SK-N-MC (cell line): ENCODE data around the gene ELF2.
A peak's percentile ranks its signal among the peaks of the same experiment; 100 is the strongest.
"Not testable (repeated sequence)": the region's sequence is repeated elsewhere in the genome, so short reads cannot be mapped to it uniquely, and the experiment has no call there.

Experiments used
- DNase-seq: peaks from one replicate; pipeline ENCODE4 v3.0.0-alpha.2; 2011; ENCODE audit warnings: low read depth, low spot score
- H3K27ac ChIP-seq: fragments of 200-600 bp; sonication (generic); 2 replicates; pipeline ENCODE4 v1.5.1; 2016; ENCODE audit warnings: mixed run types
- H3K36me3 ChIP-seq: fragments of 200-600 bp; sonication (generic); 2 replicates; pipeline ENCODE4 v1.6.1; 2017; ENCODE audit warnings: antibody characterized with exemption, low read length, mixed read lengths; ENCODE audit not compliant: insufficient read depth
- H3K4me3 ChIP-seq: fragments of 200-600 bp; sonication (generic); 2 replicates; pipeline ENCODE4 v1.5.1; 2016
- H3K9ac ChIP-seq: fragments of 200-600 bp; sonication (generic); 2 replicates; pipeline ENCODE4 v1.8.0; 2017; ENCODE audit warnings: mixed run types, mixed read lengths; ENCODE audit not compliant: insufficient read length
- H3K9me3 ChIP-seq: fragments of 200-600 bp; sonication (generic); 2 replicates; pipeline ENCODE4 v1.6.1; 2017; ENCODE audit warnings: low read depth, mild to moderate bottlenecking, antibody characterized with exemption, low read length, moderate library complexity, mixed read lengths
- EZH2 ChIP-seq: fragments of 200-600 bp; sonication (generic); IDR thresholded peaks from one replicate; pipeline ENCODE4 v1.6.1; 2017; ENCODE audit warnings: antibody characterized with exemption
- FOXP2 ChIP-seq: optimal IDR thresholded peaks from 2 replicates; pipeline ENCODE3; 2011; ENCODE audit warnings: mild to moderate bottlenecking, moderate library complexity; ENCODE audit not compliant: insufficient read depth; ENCODE audit errors: extremely low read length, control extremely low read depth
- POLR2AphosphoS5 ChIP-seq: IDR thresholded peaks from 2 replicates; pipeline ENCODE4 v1.6.1; 2012; ENCODE audit warnings: mild to moderate bottlenecking, low read depth, low read length, borderline replicate concordance

Gene ELF2

DNA sequence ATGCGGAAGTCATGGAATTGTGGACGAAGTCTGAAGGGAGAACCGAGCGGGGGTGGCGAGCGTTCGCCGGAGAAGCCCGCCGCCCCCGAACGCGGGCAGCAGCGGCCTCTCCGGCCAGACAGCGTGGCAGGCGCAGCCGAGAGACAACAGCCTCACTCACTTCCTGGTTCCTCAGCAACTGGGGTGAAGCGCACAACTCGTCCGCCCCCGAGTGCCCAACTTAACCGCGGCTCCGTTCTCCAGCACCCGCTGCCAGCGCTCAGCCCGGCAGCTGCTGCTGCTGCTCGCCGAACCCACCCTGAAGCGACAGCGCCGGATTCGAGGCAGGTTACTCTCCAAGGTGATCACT, 93.4 kb downstream of the ELF2 start:
- H3K36me3 ChIP-seq: peaks cover 6% of the 10 kb centered on the region; the same call in 1 of the 2 replicates
- H3K4me3 ChIP-seq: peak overlapping the region; percentile 80
- no peak for DNase-seq
- H3K9ac ChIP-seq: peak overlapping the region; percentile 79
- peak overlapping the region; percentile 93 for H3K27ac ChIP-seq
- no peaks in the 10 kb centered on the region for H3K9me3 ChIP-seq
- TF ChIP-seq EZH2: no peak
- TF ChIP-seq POLR2AphosphoS5: no peak
- no peak for TF ChIP-seq FOXP2

DNA sequence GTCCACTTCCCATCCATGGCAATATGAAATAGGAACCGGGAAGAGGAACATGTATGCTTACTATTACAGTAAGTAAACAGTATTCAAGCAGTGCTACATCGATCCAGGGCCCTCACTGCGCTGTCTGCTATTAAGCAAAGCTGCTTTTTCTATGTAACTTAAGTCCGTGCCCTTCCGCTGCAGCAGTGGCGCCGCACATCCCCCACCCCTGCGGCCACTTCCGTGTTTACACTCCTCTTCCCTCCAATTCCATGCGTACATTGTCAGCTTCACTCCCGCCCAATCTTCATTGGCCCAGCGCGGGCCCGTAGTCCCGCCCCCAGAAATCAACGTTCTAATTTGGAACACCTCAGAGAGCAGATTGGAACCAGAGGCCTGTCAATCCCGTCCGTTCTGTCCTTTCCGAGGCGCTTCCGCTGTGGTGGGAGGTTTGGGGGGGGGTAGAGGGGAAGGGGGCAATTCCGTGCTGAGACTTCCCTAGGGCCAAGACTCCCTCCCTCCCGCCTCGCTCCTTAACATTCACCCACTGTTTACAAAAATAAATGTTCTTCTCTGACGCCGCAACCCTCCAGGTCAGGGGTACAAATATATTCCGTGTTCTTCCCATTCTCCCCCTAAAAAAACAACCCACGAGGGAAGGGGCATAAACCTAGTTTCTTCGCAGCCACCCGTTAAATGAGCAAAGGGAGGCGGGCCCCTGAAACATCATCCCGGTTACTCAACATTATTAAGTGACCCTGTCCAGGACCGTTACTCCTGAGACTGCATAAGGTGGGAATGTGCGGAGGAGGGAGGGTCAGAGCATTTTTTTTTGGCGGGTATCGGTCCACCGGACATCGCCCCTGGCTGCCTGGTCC, 94.0 kb downstream of the ELF2 start:
- Histone ChIP-seq H3K4me3 (peak overlapping the region; percentile 80), H3K36me3 (peaks cover 6% of the 10 kb centered on the region; the same call in 1 of the 2 replicates), H3K9me3 (no peaks in the 10 kb centered on the region), H3K27ac (peak overlapping the region; percentile 93), H3K9ac (peak overlapping the region; percentile 90)
- DNase-seq: peak; percentile 95
- peak; percentile 42 for TF ChIP-seq POLR2AphosphoS5
- TF ChIP-seq EZH2: no peak
- TF ChIP-seq FOXP2: peak; percentile 83

DNA sequence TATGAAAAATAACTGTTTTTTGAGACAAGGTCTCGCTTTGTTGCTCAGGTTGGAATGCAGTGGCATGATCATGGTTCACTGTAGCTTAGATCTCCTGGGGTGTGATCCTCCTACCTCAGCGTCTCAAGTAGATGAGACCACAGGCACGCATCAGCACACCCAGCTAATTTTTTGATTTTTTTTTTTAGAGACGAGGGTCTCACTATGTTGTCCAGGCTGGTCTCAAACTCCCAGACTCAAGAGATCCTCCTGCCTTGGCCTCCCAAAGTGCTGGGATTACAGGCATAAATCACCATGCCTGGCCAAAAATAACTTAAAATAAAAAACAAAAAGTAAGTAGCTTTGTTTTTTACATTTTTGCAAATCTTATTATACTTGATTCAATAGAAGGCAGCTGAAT, 98.1 kb downstream of the ELF2 start:
- DNase-seq: no peak
- H3K36me3 ChIP-seq: peaks cover 10% of the 10 kb centered on the region

DNA sequence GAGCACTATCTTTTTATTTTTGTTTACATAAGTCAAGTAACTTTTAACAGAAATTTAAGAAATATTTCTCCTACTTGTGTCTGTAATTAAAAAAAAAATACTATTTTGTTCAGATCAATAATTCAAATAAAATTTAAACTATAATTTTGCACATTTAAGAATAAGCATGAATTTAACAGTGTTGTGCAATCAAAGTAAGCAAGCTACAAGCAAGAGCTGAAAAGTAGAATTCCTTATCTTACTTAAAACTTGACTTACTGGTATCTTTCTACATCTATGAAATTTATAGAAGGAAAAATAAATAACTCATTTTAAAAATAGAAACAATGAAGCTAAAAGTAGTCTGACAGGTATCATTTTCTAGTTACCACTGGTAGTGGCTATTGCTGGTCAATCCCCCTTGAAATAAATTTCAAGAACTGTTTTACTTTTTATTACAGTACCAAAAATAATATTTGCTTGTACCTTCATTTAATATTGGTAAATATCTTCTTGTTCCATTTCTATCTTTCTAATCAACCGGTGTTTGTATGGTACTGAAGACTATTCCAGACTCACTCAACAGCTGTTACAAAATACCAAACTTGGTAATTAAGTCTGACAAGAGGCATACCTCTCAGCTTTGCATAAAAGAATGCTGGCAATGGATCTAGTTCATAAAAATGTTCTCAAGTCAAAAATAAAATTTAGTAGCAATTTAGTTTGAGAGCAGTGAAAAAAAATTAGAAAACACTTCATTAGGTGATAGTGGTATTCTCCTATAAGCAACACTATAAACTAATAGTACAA, 99.3 kb downstream of the ELF2 start:
- Histone ChIP-seq H3K36me3 (peaks cover 17% of the 10 kb centered on the region), H3K9ac (no peak overlapping the region), H3K27ac (no peak overlapping the region), H3K9me3 (no peaks in the 10 kb centered on the region), H3K4me3 (no peak overlapping the region)
- TF ChIP-seq FOXP2 (no peak), EZH2 (no peak), POLR2AphosphoS5 (no peak)
- DNase-seq: no peak

More for the DNA sequence above, 98.1 kb downstream of the ELF2 start:
- Histone ChIP-seq H3K27ac (peak overlapping the region; percentile 62; the same call in 1 of the 2 replicates), H3K4me3 (no peak overlapping the region), H3K9me3 (no peaks in the 10 kb centered on the region), H3K9ac (no peak overlapping the region)
- TF ChIP-seq POLR2AphosphoS5 (no peak), FOXP2 (no peak), EZH2 (no peak)

DNA sequence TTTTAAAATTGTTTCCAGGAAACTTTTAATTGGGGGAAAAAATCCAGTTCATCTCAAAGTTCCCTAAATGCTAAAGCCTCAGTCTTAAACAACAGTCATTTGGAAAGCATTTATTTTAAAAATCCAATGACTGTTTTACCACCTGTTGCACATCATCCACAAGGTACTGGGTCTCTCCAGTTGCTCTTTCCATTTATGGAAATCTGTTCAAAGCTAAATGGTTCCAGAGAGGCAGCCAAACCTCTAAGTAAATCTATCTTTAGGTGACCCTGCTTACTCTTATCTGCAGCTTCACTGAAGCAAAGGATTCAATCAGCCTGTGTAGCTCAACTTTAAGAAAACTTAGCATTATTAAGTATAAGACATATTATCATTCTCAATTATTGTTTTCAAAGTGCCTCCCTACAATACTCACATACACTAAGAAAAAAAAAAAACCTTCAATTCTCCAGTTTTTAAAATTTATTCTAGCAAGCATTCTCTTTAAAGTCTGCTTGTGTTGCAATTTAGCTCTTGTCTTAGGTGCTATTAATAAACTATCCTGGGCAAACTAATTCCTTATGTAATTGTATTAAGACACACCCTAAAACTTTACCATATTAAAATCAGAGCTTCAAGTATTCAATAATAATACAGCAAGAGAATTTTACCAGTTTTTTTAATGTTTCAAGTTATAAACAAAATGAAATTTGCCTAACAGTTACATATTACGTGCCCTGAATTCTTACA, 100.8 kb downstream of the ELF2 start:
- no peak overlapping the region for H3K9ac ChIP-seq
- H3K9me3 ChIP-seq: no peaks in the 10 kb centered on the region
- peaks cover 27% of the 10 kb centered on the region for H3K36me3 ChIP-seq
- H3K27ac ChIP-seq: peak overlapping the region; percentile 29
- no peak for DNase-seq
- no peak overlapping the region for H3K4me3 ChIP-seq
- TF ChIP-seq EZH2 (no peak), FOXP2 (no peak), POLR2AphosphoS5 (no peak)

DNA sequence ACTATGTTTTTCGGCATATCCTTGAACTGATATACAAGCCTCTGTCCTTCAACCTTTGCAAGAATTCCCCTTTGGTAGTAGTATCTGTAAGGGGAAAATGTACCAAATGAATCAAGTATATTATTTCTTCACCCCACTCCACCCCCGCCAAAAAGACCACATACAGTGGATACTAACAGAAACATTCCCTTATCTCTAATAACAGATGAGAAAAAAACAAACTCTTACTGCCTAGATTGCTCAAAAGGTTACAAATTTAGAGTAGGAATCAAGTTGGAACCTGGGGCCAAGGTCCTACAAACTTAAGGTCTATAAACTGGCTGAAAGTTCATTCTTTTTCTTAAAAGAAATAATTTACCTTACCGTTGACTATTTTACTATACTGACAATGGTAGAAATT, 116.4 kb downstream of the ELF2 start:
- no peaks in the 10 kb centered on the region for H3K9me3 ChIP-seq
- H3K36me3 ChIP-seq: peaks cover 89% of the 10 kb centered on the region
- TF ChIP-seq EZH2 (no peak), POLR2AphosphoS5 (no peak), FOXP2 (no peak)
- no peak overlapping the region for H3K4me3 ChIP-seq
- H3K27ac ChIP-seq: no peak overlapping the region
- H3K9ac ChIP-seq: no peak overlapping the region
- DNase-seq: no peak

DNA sequence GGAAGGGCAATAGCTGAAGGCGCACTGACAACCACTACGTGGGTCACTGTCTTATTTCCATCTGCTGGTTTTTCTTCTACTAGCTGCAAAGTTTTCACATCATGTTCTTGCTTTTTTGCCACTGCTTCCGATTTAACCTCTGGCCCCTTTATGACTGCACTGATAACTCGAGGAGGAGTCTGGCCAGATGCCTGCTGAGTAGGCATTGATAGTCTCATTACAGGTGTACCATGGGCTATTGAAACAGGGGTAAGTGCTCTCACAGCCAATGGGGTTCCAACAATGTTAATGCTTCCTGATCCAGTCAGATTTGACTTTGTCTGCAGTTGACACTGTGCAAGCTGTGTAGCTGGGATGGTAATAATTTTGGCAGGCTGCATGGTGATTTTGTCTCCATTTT, 118.0 kb downstream of the ELF2 start:
- H3K9ac ChIP-seq, H3K4me3 ChIP-seq, H3K9me3 ChIP-seq, H3K27ac ChIP-seq, DNase-seq: not testable (repeated sequence)
- H3K36me3 ChIP-seq: peaks cover 92% of the 10 kb centered on the region

DNA sequence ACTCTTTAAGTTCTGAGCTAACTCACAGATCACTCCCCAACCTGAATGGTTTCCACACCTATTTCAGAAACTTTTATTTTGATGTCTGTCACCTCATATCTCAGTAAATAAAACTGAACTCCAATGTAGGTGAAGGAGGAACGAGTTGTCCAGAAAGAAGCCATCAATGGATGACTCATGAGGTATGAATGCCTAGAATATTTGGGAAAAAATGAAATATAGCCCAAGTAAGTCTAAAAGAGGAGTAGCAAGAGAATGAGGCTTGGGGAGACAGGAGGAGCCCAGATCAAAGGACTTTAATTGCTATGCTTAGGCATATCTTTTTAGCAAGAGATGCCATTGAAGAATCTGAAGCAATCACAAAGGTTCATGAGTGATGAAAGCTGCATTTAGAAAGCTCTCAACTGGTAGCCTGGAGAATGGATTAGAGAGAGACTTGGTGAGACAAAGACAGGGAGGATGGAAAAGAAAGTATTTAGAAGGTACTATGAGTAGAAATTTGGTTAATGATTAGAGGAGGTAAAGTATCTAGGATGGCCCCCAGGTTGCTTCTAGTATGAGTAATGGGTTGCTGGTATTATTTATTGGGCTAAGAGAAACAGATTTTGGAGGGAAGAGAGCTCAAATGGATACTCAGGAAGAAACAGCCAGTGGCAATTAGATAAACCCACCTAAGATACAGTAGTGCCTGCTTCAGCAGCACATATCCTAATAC, 122.1 kb downstream of the ELF2 start:
- DNase-seq: no peak
- TF ChIP-seq POLR2AphosphoS5 (no peak), FOXP2 (no peak), EZH2 (no peak)
- Histone ChIP-seq H3K36me3 (peaks cover 80% of the 10 kb centered on the region), H3K9ac (no peak overlapping the region), H3K9me3 (no peaks in the 10 kb centered on the region), H3K27ac (0 out of 2 replicates have a peak overlapping the region, but pooled peaks have one; percentile 37), H3K4me3 (no peak overlapping the region)
